ENCODE measurements around the gene CCNC. TPM values are rescaled to one million over a fixed set of nuclear protein-coding genes. Genes with fewer than 3 reads are reported as not detected.

CCNC gene
- total RNA-seq, 2 donors from 2014 or later: 56.3 to 70.5 TPM

DNA sequence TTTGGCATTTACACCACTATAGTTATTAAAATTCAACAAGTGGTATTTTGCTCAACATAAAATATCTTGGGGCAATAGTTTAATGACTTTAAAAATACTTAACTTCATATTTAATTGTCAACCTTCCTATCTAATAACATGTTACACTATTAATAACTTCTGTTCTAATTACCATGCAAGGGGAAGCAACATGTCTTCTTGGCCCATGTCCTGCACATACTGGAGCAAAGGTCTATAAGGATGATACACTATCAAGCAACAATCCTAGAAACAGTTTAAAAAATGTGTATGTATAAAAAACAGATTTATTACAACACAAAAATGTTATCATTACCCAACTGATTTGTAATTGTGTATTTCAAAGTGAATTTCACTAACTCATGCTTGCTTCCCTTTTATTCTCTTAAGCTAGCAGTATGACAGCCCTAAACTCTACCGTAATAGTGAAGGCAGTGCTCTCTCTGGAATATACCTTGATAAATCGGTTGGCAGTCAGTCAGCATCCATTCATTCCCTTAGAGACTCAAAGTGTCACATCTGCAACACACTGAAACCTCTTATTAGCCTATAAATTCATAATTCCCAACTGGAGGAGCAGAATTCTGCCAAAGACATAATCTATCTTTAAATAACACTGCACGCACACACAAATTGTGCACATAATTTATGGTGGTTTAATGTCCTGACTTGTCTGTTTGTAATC lies 18.3 kb downstream of the CCNC start:
- ATAC-seq: no peak
- Histone ChIP-seq H3K36me3 (replicated peaks in 1 of 2; ENCODE audit: insufficient read depth in 1 of 2, low read depth in 2 of 2) (peaks cover under 1 to 12% of the 10 kb centered on the region in 2 donors), H3K9me3 (no peaks in the 10 kb centered on the region), H3K27me3 (no peaks in the 10 kb centered on the region), H3K4me1 (no peaks in the 10 kb centered on the region), H3K4me3 (no peak overlapping the region), H3K27ac (no peak overlapping the region)
- DNase-seq: no peak
- intact Hi-C loops (cut with DNase I): no loop called here
- 93 to 95% methylated on average over 3 of the region's 3 CpGs for WGBS, 2 donors
- no peak for TF ChIP-seq POLR2A (IDR thresholded peaks at IDR 0.05)
- TF ChIP-seq, protein P1, sequence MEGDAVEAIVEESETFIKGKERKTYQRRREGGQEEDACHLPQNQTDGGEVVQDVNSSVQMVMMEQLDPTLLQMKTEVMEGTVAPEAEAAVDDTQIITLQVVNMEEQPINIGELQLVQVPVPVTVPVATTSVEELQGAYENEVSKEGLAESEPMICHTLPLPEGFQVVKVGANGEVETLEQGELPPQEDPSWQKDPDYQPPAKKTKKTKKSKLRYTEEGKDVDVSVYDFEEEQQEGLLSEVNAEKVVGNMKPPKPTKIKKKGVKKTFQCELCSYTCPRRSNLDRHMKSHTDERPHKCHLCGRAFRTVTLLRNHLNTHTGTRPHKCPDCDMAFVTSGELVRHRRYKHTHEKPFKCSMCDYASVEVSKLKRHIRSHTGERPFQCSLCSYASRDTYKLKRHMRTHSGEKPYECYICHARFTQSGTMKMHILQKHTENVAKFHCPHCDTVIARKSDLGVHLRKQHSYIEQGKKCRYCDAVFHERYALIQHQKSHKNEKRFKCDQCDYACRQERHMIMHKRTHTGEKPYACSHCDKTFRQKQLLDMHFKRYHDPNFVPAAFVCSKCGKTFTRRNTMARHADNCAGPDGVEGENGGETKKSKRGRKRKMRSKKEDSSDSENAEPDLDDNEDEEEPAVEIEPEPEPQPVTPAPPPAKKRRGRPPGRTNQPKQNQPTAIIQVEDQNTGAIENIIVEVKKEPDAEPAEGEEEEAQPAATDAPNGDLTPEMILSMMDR (IDR thresholded peaks at IDR 0.05): no peak

- peaks cover 4 to 13% of the 10 kb centered on the region in 2 donors for H3K36me3 ChIP-seq (replicated peaks in 1 of 2; ENCODE audit: insufficient read depth in 1 of 2, low read depth in 2 of 2)
- WGBS, 2 donors: 90 to 91% methylated on average over 4 of the region's 4 CpGs
- intact Hi-C loops (cut with DNase I): no loop called here
Observed at GRCh38 chr6:99548706-99549105, 19.8 kb downstream of the CCNC start.

DNA sequence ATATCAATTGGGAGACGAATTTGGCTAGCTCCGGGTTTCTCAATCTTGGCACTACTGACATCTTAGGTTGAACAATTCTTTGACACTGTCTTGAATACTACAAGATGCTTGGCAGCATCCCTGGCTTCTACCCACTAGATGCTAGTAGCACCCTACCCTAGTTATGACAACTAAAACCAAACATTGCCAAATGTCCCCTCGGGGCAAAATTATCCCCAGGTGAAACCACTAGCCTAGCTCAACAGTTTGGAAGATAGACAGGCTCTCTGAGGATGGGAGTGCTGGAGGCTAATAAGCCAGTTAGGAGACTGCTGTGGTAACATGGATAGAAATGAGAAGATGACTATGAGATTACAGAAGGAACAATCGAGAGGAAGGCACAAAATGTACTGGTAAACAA lies 20.9 kb downstream of the CCNC start:
- H3K27ac ChIP-seq: no peak overlapping the region
- intact Hi-C loops (cut with DNase I): no loop called here
- H3K9me3 ChIP-seq: no peaks in the 10 kb centered on the region
- H3K36me3 ChIP-seq (replicated peaks in 1 of 2; ENCODE audit: insufficient read depth in 1 of 2, low read depth in 2 of 2): peaks cover 4 to 13% of the 10 kb centered on the region in 2 donors
- ATAC-seq (no peak), DNase-seq (no peak)
- TF ChIP-seq, protein P1 (IDR thresholded peaks at IDR 0.05): no peak
- TF ChIP-seq POLR2A (IDR thresholded peaks at IDR 0.05): no peak
- WGBS, 2 donors: 78 to 88% methylated on average over 4 of the region's 4 CpGs
- H3K4me3 ChIP-seq: no peak overlapping the region
- no peaks in the 10 kb centered on the region for H3K27me3 ChIP-seq
- no peaks in the 10 kb centered on the region for H3K4me1 ChIP-seq

More at GRCh38 chr6:99548706-99549105, 19.8 kb downstream of the CCNC start:
- H3K9me3 ChIP-seq: no peaks in the 10 kb centered on the region
- no peak for DNase-seq
- H3K27me3 ChIP-seq: no peaks in the 10 kb centered on the region
- no peak for ATAC-seq
- no peaks in the 10 kb centered on the region for H3K4me1 ChIP-seq
- H3K4me3 ChIP-seq: no peak overlapping the region
- H3K27ac ChIP-seq: no peak overlapping the region
- no peak for TF ChIP-seq POLR2A (IDR thresholded peaks at IDR 0.05)
- TF ChIP-seq, protein P1 (IDR thresholded peaks at IDR 0.05): no peak

- no peak overlapping the region for H3K4me3 ChIP-seq
- DNase-seq: no peak
- ATAC-seq: no peak
- TF ChIP-seq, protein P1 (IDR thresholded peaks at IDR 0.05): no peak
- TF ChIP-seq POLR2A (IDR thresholded peaks at IDR 0.05): no peak
- H3K36me3 ChIP-seq (replicated peaks in 1 of 2; ENCODE audit: insufficient read depth in 1 of 2, low read depth in 2 of 2): peaks cover 4 to 21% of the 10 kb centered on the region in 2 donors
- 57 to 83% methylated on average over 1 of the region's 1 CpG for WGBS, 2 donors
- H3K4me1 ChIP-seq: no peaks in the 10 kb centered on the region
- no peak overlapping the region for H3K27ac ChIP-seq
- H3K27me3 ChIP-seq: no peaks in the 10 kb centered on the region
- intact Hi-C loops (cut with DNase I): no loop called here
- H3K9me3 ChIP-seq: no peaks in the 10 kb centered on the region
Observed at GRCh38 chr6:99545442-99545841, 23.0 kb downstream of the CCNC start.

GRCh38 chr6:99543968-99544367 lies 24.5 kb downstream of the CCNC start:
- Histone ChIP-seq H3K36me3 (replicated peaks in 1 of 2; ENCODE audit: insufficient read depth in 1 of 2, low read depth in 2 of 2) (peaks cover 4 to 19% of the 10 kb centered on the region in 2 donors), H3K4me1 (no peaks in the 10 kb centered on the region), H3K27me3 (no peaks in the 10 kb centered on the region), H3K27ac (no peak overlapping the region), H3K4me3 (no peak overlapping the region), H3K9me3 (no peaks in the 10 kb centered on the region)
- intact Hi-C loops (cut with DNase I): no loop called here
- no peak for TF ChIP-seq POLR2A (IDR thresholded peaks at IDR 0.05)
- TF ChIP-seq, protein P1 (IDR thresholded peaks at IDR 0.05): no peak
- no peak for DNase-seq
- no peak for ATAC-seq
